Smooth muscle cell of the brain vasculature (primary cell): ENCODE measurements around the gene SAMD11.
"Not testable (repeated sequence)": the region's sequence is repeated elsewhere in the genome, so short reads cannot be mapped to it uniquely, and the experiment has no call there.

Experiments
- DNase-seq: peaks from one replicate; pipeline ENCODE4 v3.0.0-alpha.2; 2012; ENCODE audit warnings: low read depth, low spot score

Gene SAMD11

GRCh38 chr1:943545-944340 is 20.0 kb downstream of the SAMD11 start:
- DNase-seq: no peak

GRCh38 chr1:944341-945325 is 20.9 kb downstream of the SAMD11 start:
- DNase-seq: peak; percentile 67

- no peak for DNase-seq
These were observed 22.2 kb downstream of the SAMD11 start for GRCh38 chr1:945688-946556.

- not testable (repeated sequence) for DNase-seq
These were observed 23.1 kb downstream of the SAMD11 start for GRCh38 chr1:946811-947210.

- DNase-seq: no peak
These were observed 24.2 kb downstream of the SAMD11 start for GRCh38 chr1:947958-948357.

- no peak for DNase-seq
These were observed 26.5 kb downstream of the SAMD11 start for GRCh38 chr1:950268-950667.

GRCh38 chr1:950881-951280 is 27.2 kb downstream of the SAMD11 start:
- no peak for DNase-seq

- no peak for DNase-seq
These were observed 27.6 kb downstream of the SAMD11 start for GRCh38 chr1:951364-951763.

- DNase-seq: no peak
These were observed 28.5 kb downstream of the SAMD11 start for GRCh38 chr1:952201-952600.

- DNase-seq: no peak
These were observed 28.9 kb downstream of the SAMD11 start for GRCh38 chr1:952603-953002.

GRCh38 chr1:953524-954320 is 30.0 kb downstream of the SAMD11 start:
- DNase-seq: no peak

GRCh38 chr1:954927-955326 is 31.2 kb downstream of the SAMD11 start:
- DNase-seq: no peak

- DNase-seq: no peak
These were observed 31.8 kb downstream of the SAMD11 start for GRCh38 chr1:955474-955873.

GRCh38 chr1:956636-957035 is 32.9 kb downstream of the SAMD11 start:
- DNase-seq: no peak

GRCh38 chr1:958823-959730 is 35.4 kb downstream of the SAMD11 start, which contains the start of gene NOC2L:
TSS of gene NOC2L (minus strand) at chr1:959256. CDS start at chr1:959240, 16 bp downstream.
- DNase-seq: no peak

- DNase-seq: no peak
These were observed 36.1 kb downstream of the SAMD11 start for GRCh38 chr1:959731-960362.

- no peak for DNase-seq
These were observed 36.8 kb downstream of the SAMD11 start, which contains the start of gene KLHL17 for GRCh38 chr1:960363-961131. TSS of gene KLHL17 (plus strand) at chr1:960584. CDS start at chr1:960694, 110 bp downstream.

GRCh38 chr1:961132-961669 is 37.5 kb downstream of the SAMD11 start:
- no peak for DNase-seq
